Ovary (tissue), 3 donors: ENCODE data around the gene KANSL1L.

Experiments
- POLR2A ChIP-seq: fragments of 450-650 bp; IDR thresholded peaks from one replicate; pipeline ENCODE4 v1.6.1; 2017; ENCODE audit warnings: antibody characterized with exemption, mild to moderate bottlenecking, moderate library complexity
- TF ChIP-seq, protein P1 (sequence below), 3 donors: fragments of 450-650 bp in 2 of 3; fragments of 200-600 bp in 1 of 3; IDR thresholded peaks; one replicate each; pipeline versions ENCODE4 v1.5.1 to v1.8.0; 2016 to 2022; ENCODE audit warnings: antibody characterized with exemption in 3 of 3, mild to moderate bottlenecking in 1 of 3
- donor health status: DM: no; HTN: no; CAD: no.

DNA sequence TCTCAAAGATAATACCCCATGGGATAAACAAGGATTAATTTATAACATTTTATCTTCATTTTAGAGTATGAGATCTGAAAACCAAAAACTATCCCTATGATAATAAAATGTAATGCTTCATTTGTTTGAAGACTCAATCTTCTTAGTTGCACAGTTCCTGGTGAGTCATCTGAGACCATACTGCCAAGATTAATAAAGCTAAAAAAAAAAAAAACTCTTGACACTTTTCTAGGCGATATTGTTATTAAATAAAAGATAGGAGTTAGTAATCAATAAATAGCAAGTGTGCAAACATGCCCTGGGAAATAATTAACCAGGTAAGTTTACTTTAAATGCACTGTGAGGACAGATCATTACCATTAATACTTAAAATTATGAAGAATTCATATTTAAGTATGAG lies 84.9 kb downstream of the KANSL1L start:
- TF ChIP-seq, protein P1, sequence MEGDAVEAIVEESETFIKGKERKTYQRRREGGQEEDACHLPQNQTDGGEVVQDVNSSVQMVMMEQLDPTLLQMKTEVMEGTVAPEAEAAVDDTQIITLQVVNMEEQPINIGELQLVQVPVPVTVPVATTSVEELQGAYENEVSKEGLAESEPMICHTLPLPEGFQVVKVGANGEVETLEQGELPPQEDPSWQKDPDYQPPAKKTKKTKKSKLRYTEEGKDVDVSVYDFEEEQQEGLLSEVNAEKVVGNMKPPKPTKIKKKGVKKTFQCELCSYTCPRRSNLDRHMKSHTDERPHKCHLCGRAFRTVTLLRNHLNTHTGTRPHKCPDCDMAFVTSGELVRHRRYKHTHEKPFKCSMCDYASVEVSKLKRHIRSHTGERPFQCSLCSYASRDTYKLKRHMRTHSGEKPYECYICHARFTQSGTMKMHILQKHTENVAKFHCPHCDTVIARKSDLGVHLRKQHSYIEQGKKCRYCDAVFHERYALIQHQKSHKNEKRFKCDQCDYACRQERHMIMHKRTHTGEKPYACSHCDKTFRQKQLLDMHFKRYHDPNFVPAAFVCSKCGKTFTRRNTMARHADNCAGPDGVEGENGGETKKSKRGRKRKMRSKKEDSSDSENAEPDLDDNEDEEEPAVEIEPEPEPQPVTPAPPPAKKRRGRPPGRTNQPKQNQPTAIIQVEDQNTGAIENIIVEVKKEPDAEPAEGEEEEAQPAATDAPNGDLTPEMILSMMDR (IDR thresholded peaks at IDR 0.05): no peak
- no peak for TF ChIP-seq POLR2A
